PC-9 (cell line): Measurements from ENCODE around the gene CHAC2. TPM values are rescaled to one million over a fixed set of nuclear protein-coding genes. Genes with fewer than 3 reads are reported as not detected.

Experiments used
- BruUV-seq: library from RNA; stranded (reverse); fragments of 400-500 nt; replicated peaks from 2 replicates; lab custom pipeline; 2021; lab: Mats Ljungman, UMichigan
- CTCF ChIA-PET: fragments of 300-600 bp; sonication (Branson Sonifier 250); formaldehyde crosslinking; loops from one replicate; lab custom pipeline; 2022; ENCODE audit warnings: antibody characterized with exemption; lab: Charles Lee
- POLR2A ChIA-PET: fragments of 300-600 bp; sonication (Branson Sonifier 250); formaldehyde crosslinking; loops from one replicate; lab custom pipeline; 2022; ENCODE audit warnings: antibody characterized with exemption; ENCODE audit not compliant: unreplicated experiment; lab: Charles Lee
- DNase-seq, 2 experiments: peaks; one replicate each; pipeline versions ENCODE4 v3.0.0 to v3.0.0-alpha.2; 2015 to 2022; ENCODE audit warnings: mixed read lengths in 1 of 2
- H2AFZ ChIP-seq: fragments of 200-600 bp; sonication (generic); 2 replicates; pipeline ENCODE4 v1.8.1; 2017; ENCODE audit warnings: antibody characterized with exemption
- H3F3A ChIP-seq: fragments of 200-600 bp; sonication (generic); 2 replicates; pipeline ENCODE4 v1.8.1; 2017; ENCODE audit warnings: antibody characterized with exemption, mild to moderate bottlenecking, low read depth; ENCODE audit not compliant: insufficient read depth
- H3K27ac ChIP-seq: fragments of 200-600 bp; sonication (generic); 2 replicates; pipeline ENCODE4 v1.6.1; 2016; ENCODE audit warnings: mixed run types
- H3K27me3 ChIP-seq: fragments of 200-600 bp; sonication (generic); 2 replicates; pipeline ENCODE4 v1.6.1; 2016; ENCODE audit warnings: low read depth, mixed run types; ENCODE audit not compliant: insufficient read depth
- H3K36me3 ChIP-seq: fragments of 200-600 bp; sonication (generic); 2 replicates; pipeline ENCODE4 v1.6.1; 2016; ENCODE audit warnings: low read depth, mixed run types
- H3K4me1 ChIP-seq: fragments of 200-600 bp; sonication (generic); replicated peaks from 2 replicates; pipeline ENCODE4 v1.6.1; 2016; ENCODE audit warnings: mixed run types; ENCODE audit not compliant: insufficient read depth
- H3K4me2 ChIP-seq: fragments of 200-600 bp; sonication (generic); 2 replicates; pipeline ENCODE4 v1.6.1; 2017; ENCODE audit warnings: mixed run types
- H3K4me3 ChIP-seq: fragments of 200-600 bp; sonication (generic); 2 replicates; pipeline ENCODE4 v1.6.1; 2016; ENCODE audit warnings: mixed run types
- H3K79me2 ChIP-seq: fragments of 200-600 bp; sonication (generic); 2 replicates; pipeline ENCODE4 v1.6.1; 2017; ENCODE audit warnings: low read depth, mixed run types
- H3K9me2 ChIP-seq: fragments of 200-600 bp; sonication (generic); 2 replicates; pipeline ENCODE4 v1.8.1; 2017; ENCODE audit warnings: mild to moderate bottlenecking; ENCODE audit not compliant: insufficient read depth
- H3K9me3 ChIP-seq: fragments of 200-600 bp; sonication (generic); 2 replicates; pipeline ENCODE4 v1.8.1; 2016; ENCODE audit warnings: low read depth; ENCODE audit not compliant: insufficient read depth
- H4K20me1 ChIP-seq: fragments of 200-600 bp; sonication (generic); 2 replicates; pipeline ENCODE4 v1.8.1; 2017; ENCODE audit not compliant: insufficient read depth
- CTCF ChIP-seq: fragments of 200-600 bp; sonication (generic); conservative IDR thresholded peaks from 2 replicates; pipeline ENCODE4 v1.6.1; 2017; ENCODE audit warnings: mixed run types, antibody characterized with exemption, mild to moderate bottlenecking, moderate library complexity
- EZH2 ChIP-seq: fragments of 200-600 bp; sonication (generic); IDR thresholded peaks from 2 replicates; pipeline ENCODE4 v1.8.0; 2017; ENCODE audit warnings: antibody characterized with exemption, low read depth
- intact Hi-C: fragments of 100-400 bp; cut with micrococcal nuclease; formaldehyde crosslinking; loops from one replicate; pipeline ENCODE4 v1.10.0; 2022; ENCODE audit not compliant: unreplicated experiment
- total RNA-seq: library from RNA; stranded (reverse); gene quantifications from 2 replicates; pipeline ENCODE4 v1.2.3, GENCODE V29; 2021

CHAC2 gene
- total RNA-seq, 1 experiment from 2014 or later, result 5.0 TPM

GRCh38 chr2:53769318-53769945 lies 1.8 kb downstream of the CHAC2 start:
- H3K36me3 ChIP-seq, result 0 out of 2 replicates have a peak, but pooled peaks cover 9% of the 10 kb centered on the region
- H3K9me2 ChIP-seq, result no peaks in the 10 kb centered on the region
- peaks cover 4% of the 10 kb centered on the region; the same call in 1 of the 2 replicates for H4K20me1 ChIP-seq
- peaks cover 14% of the 10 kb centered on the region for H3F3A ChIP-seq
- no peak overlapping the region for H3K27ac ChIP-seq
- H3K9me3 ChIP-seq, result no peaks in the 10 kb centered on the region
- H3K4me2 ChIP-seq, result peak overlapping the region; percentile 90
- H3K4me1 ChIP-seq, result peaks cover 25% of the 10 kb centered on the region
- TF ChIP-seq EZH2, result no peak
- TF ChIP-seq CTCF, result no peak
- BruUV-seq, result no TSS peak
- H3K79me2 ChIP-seq, result peaks cover 41% of the 10 kb centered on the region
- POLR2A ChIA-PET, result interaction anchor here (0.7 kb wide), 1 partner anchor 1849 kb away, joined by 4 read pairs; no protein-coding TSS in a partner anchor
- no peak for DNase-seq
- intact Hi-C loops, result no loop called here
- no peak overlapping the region for H2AFZ ChIP-seq
- no peaks in the 10 kb centered on the region for H3K27me3 ChIP-seq
- CTCF ChIA-PET, result no interaction called here
- peak overlapping the region; percentile 64; the same call in 1 of the 2 replicates for H3K4me3 ChIP-seq

- peaks cover 41% of the 10 kb centered on the region for H3K79me2 ChIP-seq
- peaks cover 4% of the 10 kb centered on the region; the same call in 1 of the 2 replicates for H4K20me1 ChIP-seq
- H3K4me3 ChIP-seq, result no peak overlapping the region
- H3K4me1 ChIP-seq, result peaks cover 25% of the 10 kb centered on the region
- H3K4me2 ChIP-seq, result no peak overlapping the region
- no peak for DNase-seq
- no peaks in the 10 kb centered on the region for H3K9me2 ChIP-seq
- CTCF ChIA-PET, result no interaction called here
- intact Hi-C loops, result no loop called here
- H3K36me3 ChIP-seq, result peaks cover 7% of the 10 kb centered on the region; the same call in 1 of the 2 replicates
- peaks cover 14% of the 10 kb centered on the region for H3F3A ChIP-seq
- H2AFZ ChIP-seq, result no peak overlapping the region
- H3K27me3 ChIP-seq, result no peaks in the 10 kb centered on the region
- no peaks in the 10 kb centered on the region for H3K9me3 ChIP-seq
- BruUV-seq, result no TSS peak
- H3K27ac ChIP-seq, result no peak overlapping the region
- no peak for TF ChIP-seq EZH2
- TF ChIP-seq CTCF, result no peak
- POLR2A ChIA-PET, result no interaction called here
Observed at GRCh38 chr2:53770264-53770663, 2.7 kb downstream of the CHAC2 start.

GRCh38 chr2:53777134-53777533 lies 9.5 kb downstream of the CHAC2 start:
- H2AFZ ChIP-seq, result no peak overlapping the region
- peaks cover 10% of the 10 kb centered on the region; the same call in 1 of the 2 replicates for H4K20me1 ChIP-seq
- BruUV-seq, result no TSS peak
- no peaks in the 10 kb centered on the region for H3K9me2 ChIP-seq
- no peak overlapping the region for H3K27ac ChIP-seq
- peaks cover 34% of the 10 kb centered on the region for H3K79me2 ChIP-seq
- no peak overlapping the region for H3K4me2 ChIP-seq
- no peaks in the 10 kb centered on the region for H3K4me1 ChIP-seq
- TF ChIP-seq CTCF, result no peak
- TF ChIP-seq EZH2, result no peak
- no peak overlapping the region for H3K4me3 ChIP-seq
- no peaks in the 10 kb centered on the region for H3K9me3 ChIP-seq
- intact Hi-C loops, result no loop called here
- no peak for DNase-seq
- ChIA-PET CTCF (no interaction called here), POLR2A (no interaction called here)
- H3K36me3 ChIP-seq, result peaks cover 14% of the 10 kb centered on the region
- H3K27me3 ChIP-seq, result no peaks in the 10 kb centered on the region
- no peaks in the 10 kb centered on the region; the same call in 1 of the 2 replicates for H3F3A ChIP-seq
